HEK293 (cell line): ENCODE data around the gene RANBP1.

ENCODE experiments used
- BCL11B ChIP-seq: fragments of 450-650 bp; formaldehyde crosslinking; IDR thresholded peaks from 2 replicates; pipeline ENCODE4 v1.5.1; 2016; ENCODE audit warnings: low read depth, missing biosample characterization, missing genetic modification characterization
- FEZF1 ChIP-seq: fragments of 450-650 bp; formaldehyde crosslinking; IDR thresholded peaks from 2 replicates; pipeline ENCODE4 v1.5.1; 2016; ENCODE audit warnings: missing biosample characterization, missing genetic modification characterization
- INSM2 ChIP-seq: fragments of 450-650 bp; formaldehyde crosslinking; IDR thresholded peaks from 2 replicates; pipeline ENCODE4 v1.5.1; 2016; ENCODE audit warnings: missing biosample characterization, missing genetic modification characterization
- KLF10 ChIP-seq: fragments of 450-650 bp; IDR thresholded peaks from 2 replicates; pipeline ENCODE4 v1.5.1; 2018; ENCODE audit warnings: missing biosample characterization, mild to moderate bottlenecking, missing genetic modification characterization
- KLF7 ChIP-seq: fragments of 450-650 bp; formaldehyde crosslinking; IDR thresholded peaks from 2 replicates; pipeline ENCODE4 v1.5.1; 2016; ENCODE audit warnings: missing biosample characterization, missing genetic modification characterization, borderline replicate concordance
- ZBTB6 ChIP-seq: fragments of 450-650 bp; formaldehyde crosslinking; IDR thresholded peaks from 2 replicates; pipeline ENCODE4 v1.5.1; 2017; ENCODE audit warnings: missing biosample characterization, missing genetic modification characterization
- ZBTB8A ChIP-seq: fragments of 450-650 bp; formaldehyde crosslinking; IDR thresholded peaks from 2 replicates; pipeline ENCODE4 v1.5.1; 2016; ENCODE audit warnings: missing biosample characterization, missing genetic modification characterization
- ZFP69B ChIP-seq: fragments of 450-650 bp; formaldehyde crosslinking; IDR thresholded peaks from 2 replicates; pipeline ENCODE4 v1.5.1; 2016; ENCODE audit warnings: missing biosample characterization, missing genetic modification characterization
- ZIC2 ChIP-seq: fragments of 450-650 bp; formaldehyde crosslinking; IDR thresholded peaks from 2 replicates; pipeline ENCODE4 v1.5.1; 2016; ENCODE audit warnings: missing biosample characterization, missing genetic modification characterization
- ZNF169 ChIP-seq: fragments of 450-650 bp; formaldehyde crosslinking; IDR thresholded peaks from 2 replicates; pipeline ENCODE4 v1.5.1; 2016; ENCODE audit warnings: missing biosample characterization, missing genetic modification characterization
- ZNF174 ChIP-seq: fragments of 450-650 bp; formaldehyde crosslinking; IDR thresholded peaks from 2 replicates; pipeline ENCODE4 v1.5.0; 2017; ENCODE audit warnings: missing biosample characterization, mild to moderate bottlenecking, missing genetic modification characterization
- ZNF23 ChIP-seq: fragments of 450-650 bp; formaldehyde crosslinking; IDR thresholded peaks from 2 replicates; pipeline ENCODE4 v1.5.1; 2016; ENCODE audit warnings: missing biosample characterization, missing genetic modification characterization, borderline replicate concordance
- ZNF24 ChIP-seq: fragments of 450-650 bp; formaldehyde crosslinking; IDR thresholded peaks from 2 replicates; pipeline ENCODE4 v1.5.1; 2016; ENCODE audit warnings: missing biosample characterization, missing genetic modification characterization
- ZNF302 ChIP-seq: fragments of 450-650 bp; formaldehyde crosslinking; IDR thresholded peaks from 2 replicates; pipeline ENCODE4 v1.5.1; 2016; ENCODE audit warnings: missing biosample characterization, missing genetic modification characterization, low read depth
- ZNF433 ChIP-seq: fragments of 450-650 bp; formaldehyde crosslinking; IDR thresholded peaks from 2 replicates; pipeline ENCODE4 v1.5.1; 2016; ENCODE audit warnings: missing biosample characterization, missing genetic modification characterization, low read depth
- ZNF488 ChIP-seq: fragments of 450-650 bp; formaldehyde crosslinking; IDR thresholded peaks from 2 replicates; pipeline ENCODE4 v1.5.1; 2016; ENCODE audit warnings: missing biosample characterization, missing genetic modification characterization
- ZNF501 ChIP-seq: fragments of 450-650 bp; formaldehyde crosslinking; IDR thresholded peaks from 2 replicates; pipeline ENCODE4 v1.5.1; 2016; ENCODE audit warnings: missing biosample characterization, missing genetic modification characterization
- ZNF514 ChIP-seq: fragments of 450-650 bp; formaldehyde crosslinking; IDR thresholded peaks from 2 replicates; pipeline ENCODE4 v1.5.1; 2016; ENCODE audit warnings: missing biosample characterization, missing genetic modification characterization
- ZNF549 ChIP-seq: fragments of 450-650 bp; IDR thresholded peaks from 2 replicates; pipeline ENCODE4 v1.5.1; 2018; ENCODE audit warnings: missing biosample characterization, missing genetic modification characterization, mild to moderate bottlenecking, inconsistent platforms, moderate library complexity
- ZNF560 ChIP-seq: fragments of 450-650 bp; formaldehyde crosslinking; IDR thresholded peaks from 2 replicates; pipeline ENCODE4 v1.5.1; 2017; ENCODE audit warnings: missing biosample characterization, missing genetic modification characterization, borderline replicate concordance
- ZNF596 ChIP-seq: fragments of 450-650 bp; IDR thresholded peaks from 2 replicates; pipeline ENCODE4 v1.5.0; 2018; ENCODE audit warnings: missing biosample characterization, mild to moderate bottlenecking, missing genetic modification characterization, moderate library complexity
- ZNF645 ChIP-seq: fragments of 450-650 bp; formaldehyde crosslinking; IDR thresholded peaks from 2 replicates; pipeline ENCODE4; 2016; ENCODE audit warnings: missing biosample characterization, missing genetic modification characterization
- ZNF76 ChIP-seq: fragments of 450-650 bp; formaldehyde crosslinking; IDR thresholded peaks from 2 replicates; pipeline ENCODE4; 2016; ENCODE audit warnings: low read depth, missing biosample characterization, missing genetic modification characterization, borderline replicate concordance
- ZSCAN16 ChIP-seq: fragments of 450-650 bp; formaldehyde crosslinking; IDR thresholded peaks from 2 replicates; pipeline ENCODE4 v1.5.1; 2016; ENCODE audit warnings: missing biosample characterization, missing genetic modification characterization
- TF ChIP-seq, protein P1 (sequence below): fragments of 450-650 bp; formaldehyde crosslinking; IDR thresholded peaks from 2 replicates; pipeline ENCODE4 v1.5.1; 2016; ENCODE audit warnings: missing biosample characterization, missing genetic modification characterization
- TF ChIP-seq, protein P2 (sequence below): fragments of 450-650 bp; IDR thresholded peaks from 2 replicates; pipeline ENCODE4 v1.5.1; 2018; ENCODE audit warnings: missing biosample characterization, missing genetic modification characterization

Gene RANBP1

GRCh38 chr22:20079745-20080444 is 36.0 kb upstream of the RANBP1 start, which contains the start of gene DGCR8 (continued):
- TF ChIP-seq ZNF488 = no peak
- TF ChIP-seq BCL11B = peak; percentile 95
- TF ChIP-seq ZNF501 (tag by site-specific recombination) = peak; percentile 89; the same call in 1 of the 2 replicates
- no peak for TF ChIP-seq ZSCAN16 (tag by site-specific recombination)
- no peak for TF ChIP-seq ZNF174 (tag by site-specific recombination)
- TF ChIP-seq, protein P1, sequence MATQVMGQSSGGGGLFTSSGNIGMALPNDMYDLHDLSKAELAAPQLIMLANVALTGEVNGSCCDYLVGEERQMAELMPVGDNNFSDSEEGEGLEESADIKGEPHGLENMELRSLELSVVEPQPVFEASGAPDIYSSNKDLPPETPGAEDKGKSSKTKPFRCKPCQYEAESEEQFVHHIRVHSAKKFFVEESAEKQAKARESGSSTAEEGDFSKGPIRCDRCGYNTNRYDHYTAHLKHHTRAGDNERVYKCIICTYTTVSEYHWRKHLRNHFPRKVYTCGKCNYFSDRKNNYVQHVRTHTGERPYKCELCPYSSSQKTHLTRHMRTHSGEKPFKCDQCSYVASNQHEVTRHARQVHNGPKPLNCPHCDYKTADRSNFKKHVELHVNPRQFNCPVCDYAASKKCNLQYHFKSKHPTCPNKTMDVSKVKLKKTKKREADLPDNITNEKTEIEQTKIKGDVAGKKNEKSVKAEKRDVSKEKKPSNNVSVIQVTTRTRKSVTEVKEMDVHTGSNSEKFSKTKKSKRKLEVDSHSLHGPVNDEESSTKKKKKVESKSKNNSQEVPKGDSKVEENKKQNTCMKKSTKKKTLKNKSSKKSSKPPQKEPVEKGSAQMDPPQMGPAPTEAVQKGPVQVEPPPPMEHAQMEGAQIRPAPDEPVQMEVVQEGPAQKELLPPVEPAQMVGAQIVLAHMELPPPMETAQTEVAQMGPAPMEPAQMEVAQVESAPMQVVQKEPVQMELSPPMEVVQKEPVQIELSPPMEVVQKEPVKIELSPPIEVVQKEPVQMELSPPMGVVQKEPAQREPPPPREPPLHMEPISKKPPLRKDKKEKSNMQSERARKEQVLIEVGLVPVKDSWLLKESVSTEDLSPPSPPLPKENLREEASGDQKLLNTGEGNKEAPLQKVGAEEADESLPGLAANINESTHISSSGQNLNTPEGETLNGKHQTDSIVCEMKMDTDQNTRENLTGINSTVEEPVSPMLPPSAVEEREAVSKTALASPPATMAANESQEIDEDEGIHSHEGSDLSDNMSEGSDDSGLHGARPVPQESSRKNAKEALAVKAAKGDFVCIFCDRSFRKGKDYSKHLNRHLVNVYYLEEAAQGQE = peak; percentile 33; the same call in 1 of the 2 replicates
- TF ChIP-seq ZNF24 (tag by site-specific recombination) = peak; percentile 55; the same call in 1 of the 2 replicates
- peak; percentile 12; the same call in 1 of the 2 replicates for TF ChIP-seq ZIC2
- peak; percentile 8; the same call in 1 of the 2 replicates for TF ChIP-seq ZBTB6 (tag by site-specific recombination)
- no peak for TF ChIP-seq ZNF302 (tag by site-specific recombination)
- peak; percentile 80; the same call in 1 of the 2 replicates for TF ChIP-seq ZBTB8A (tag by site-specific recombination)
- TF ChIP-seq ZNF645 (tag by site-specific recombination) = 0 out of 2 replicates have a peak, but pooled peaks have one; percentile 30
- TF ChIP-seq KLF7 (tag by site-specific recombination) = peak; percentile 79
- no peak for TF ChIP-seq ZNF23 (tag by site-specific recombination)
- peak; percentile 64 for TF ChIP-seq INSM2 (tag by site-specific recombination)
- TF ChIP-seq ZNF76 (tag by site-specific recombination) = peak; percentile 100
- no peak for TF ChIP-seq FEZF1 (tag by site-specific recombination)
- TF ChIP-seq ZFP69B = 0 out of 2 replicates have a peak, but pooled peaks have one; percentile 36
- TF ChIP-seq, protein P2, sequence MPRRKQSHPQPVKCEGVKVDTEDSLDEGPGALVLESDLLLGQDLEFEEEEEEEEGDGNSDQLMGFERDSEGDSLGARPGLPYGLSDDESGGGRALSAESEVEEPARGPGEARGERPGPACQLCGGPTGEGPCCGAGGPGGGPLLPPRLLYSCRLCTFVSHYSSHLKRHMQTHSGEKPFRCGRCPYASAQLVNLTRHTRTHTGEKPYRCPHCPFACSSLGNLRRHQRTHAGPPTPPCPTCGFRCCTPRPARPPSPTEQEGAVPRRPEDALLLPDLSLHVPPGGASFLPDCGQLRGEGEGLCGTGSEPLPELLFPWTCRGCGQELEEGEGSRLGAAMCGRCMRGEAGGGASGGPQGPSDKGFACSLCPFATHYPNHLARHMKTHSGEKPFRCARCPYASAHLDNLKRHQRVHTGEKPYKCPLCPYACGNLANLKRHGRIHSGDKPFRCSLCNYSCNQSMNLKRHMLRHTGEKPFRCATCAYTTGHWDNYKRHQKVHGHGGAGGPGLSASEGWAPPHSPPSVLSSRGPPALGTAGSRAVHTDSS (tag by site-specific recombination) = no peak
- TF ChIP-seq ZNF169 = no peak
- TF ChIP-seq ZNF560 (tag by site-specific recombination) = no peak
- no peak for TF ChIP-seq ZNF433 (tag by site-specific recombination)
- peak; percentile 49; the same call in 1 of the 2 replicates for TF ChIP-seq KLF10 (tag by site-specific recombination)
- no peak for TF ChIP-seq ZNF514
- TF ChIP-seq ZNF549 (tag by site-specific recombination) = no peak
- no peak for TF ChIP-seq ZNF596 (tag by site-specific recombination)
